ENCODE data around the gene SLC25A4. TPM values are rescaled to one million over a fixed set of nuclear protein-coding genes. Genes with fewer than 3 reads are reported as not detected.

The SLC25A4 gene
- polyA plus RNA-seq, 1 experiment, result 17.6 TPM

GRCh38 chr4:185143601-185143969, 519 bp downstream of the SLC25A4 start:
- Histone ChIP-seq H3K9me3 (ENCODE audit: control insufficient read depth, insufficient read depth, low read length) (no peaks in the 10 kb centered on the region; the same call in 1 of the 2 replicates), H3K27me3 (ENCODE audit: control insufficient read depth, insufficient read depth, low read length) (peaks cover 6% of the 10 kb centered on the region), H3K27ac (ENCODE audit: low read depth, low read length) (no peak overlapping the region), H3K4me3 (ENCODE audit: low read depth, low read length) (peak overlapping the region; percentile 87)
- no peak for DNase-seq (ENCODE audit: low read depth, low spot score)
- ChIA-PET CTCF (interaction anchor here (0.6 to 4.7 kb wide), 7 partner anchors 9 to 138 kb away, joined by 3 to 16 read pairs (median 5); no protein-coding TSS in a partner anchor), POLR2A (interaction anchor here (1.1 kb wide), 2 partner anchors 9 to 40 kb away, joined by 3 to 6 read pairs; no protein-coding TSS in a partner anchor)
- no peak for TF ChIP-seq CTCF (IDR thresholded peaks at IDR 0.05; ENCODE audit: low read depth, low read length)

DNA sequence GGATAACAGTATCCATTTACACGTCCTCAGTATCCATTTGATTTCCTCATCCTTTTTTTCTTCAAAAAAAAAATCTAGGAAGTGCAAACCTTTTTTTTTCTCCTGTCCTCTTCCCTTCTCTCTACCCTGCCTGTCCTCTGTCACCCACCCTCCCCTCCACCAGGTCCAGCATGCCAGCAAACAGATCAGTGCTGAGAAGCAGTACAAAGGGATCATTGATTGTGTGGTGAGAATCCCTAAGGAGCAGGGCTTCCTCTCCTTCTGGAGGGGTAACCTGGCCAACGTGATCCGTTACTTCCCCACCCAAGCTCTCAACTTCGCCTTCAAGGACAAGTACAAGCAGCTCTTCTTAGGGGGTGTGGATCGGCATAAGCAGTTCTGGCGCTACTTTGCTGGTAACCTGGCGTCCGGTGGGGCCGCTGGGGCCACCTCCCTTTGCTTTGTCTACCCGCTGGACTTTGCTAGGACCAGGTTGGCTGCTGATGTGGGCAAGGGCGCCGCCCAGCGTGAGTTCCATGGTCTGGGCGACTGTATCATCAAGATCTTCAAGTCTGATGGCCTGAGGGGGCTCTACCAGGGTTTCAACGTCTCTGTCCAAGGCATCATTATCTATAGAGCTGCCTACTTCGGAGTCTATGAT, 1.7 kb downstream of the SLC25A4 start:
- DNase-seq (ENCODE audit: low read depth, low spot score), result no peak
- TF ChIP-seq CTCF (IDR thresholded peaks at IDR 0.05; ENCODE audit: low read depth, low read length), result no peak
- Histone ChIP-seq H3K27ac (ENCODE audit: low read depth, low read length) (no peak overlapping the region), H3K9me3 (ENCODE audit: control insufficient read depth, insufficient read depth, low read length) (no peaks in the 10 kb centered on the region; the same call in 1 of the 2 replicates), H3K27me3 (ENCODE audit: control insufficient read depth, insufficient read depth, low read length) (peaks cover under 1% of the 10 kb centered on the region), H3K4me3 (ENCODE audit: low read depth, low read length) (no peak overlapping the region)
- POLR2A ChIA-PET, result no interaction called here
- CTCF ChIA-PET, result interaction anchor here (1.0 to 4.7 kb wide), 2 partner anchors 10 to 39 kb away, joined by 3 to 12 read pairs; no protein-coding TSS in a partner anchor

DNA sequence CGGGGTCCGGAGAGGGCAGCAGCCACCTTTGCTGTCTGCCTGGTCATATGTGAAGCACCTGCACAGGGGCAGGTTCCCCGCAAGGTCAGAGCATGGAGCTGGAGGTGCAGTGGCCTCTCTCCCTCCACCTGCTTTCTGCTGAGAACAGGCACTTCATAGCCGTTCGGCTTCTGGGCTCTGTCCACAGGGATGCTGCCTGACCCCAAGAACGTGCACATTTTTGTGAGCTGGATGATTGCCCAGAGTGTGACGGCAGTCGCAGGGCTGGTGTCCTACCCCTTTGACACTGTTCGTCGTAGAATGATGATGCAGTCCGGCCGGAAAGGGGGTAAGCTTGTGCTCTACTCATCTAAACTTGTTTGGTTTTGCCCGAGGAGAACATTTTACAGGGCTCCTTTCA, 2.5 kb downstream of the SLC25A4 start:
- ChIA-PET POLR2A (no interaction called here), CTCF (interaction anchor here (1.5 to 4.7 kb wide), 2 partner anchors 11 to 38 kb away, joined by 6 to 12 read pairs; no protein-coding TSS in a partner anchor)
- Histone ChIP-seq H3K27me3 (ENCODE audit: control insufficient read depth, insufficient read depth, low read length) (no peaks in the 10 kb centered on the region), H3K4me3 (ENCODE audit: low read depth, low read length) (no peak overlapping the region), H3K27ac (ENCODE audit: low read depth, low read length) (no peak overlapping the region), H3K9me3 (ENCODE audit: control insufficient read depth, insufficient read depth, low read length) (no peaks in the 10 kb centered on the region; the same call in 1 of the 2 replicates)
- no peak for DNase-seq (ENCODE audit: low read depth, low spot score)
- no peak for TF ChIP-seq CTCF (IDR thresholded peaks at IDR 0.05; ENCODE audit: low read depth, low read length)

DNA sequence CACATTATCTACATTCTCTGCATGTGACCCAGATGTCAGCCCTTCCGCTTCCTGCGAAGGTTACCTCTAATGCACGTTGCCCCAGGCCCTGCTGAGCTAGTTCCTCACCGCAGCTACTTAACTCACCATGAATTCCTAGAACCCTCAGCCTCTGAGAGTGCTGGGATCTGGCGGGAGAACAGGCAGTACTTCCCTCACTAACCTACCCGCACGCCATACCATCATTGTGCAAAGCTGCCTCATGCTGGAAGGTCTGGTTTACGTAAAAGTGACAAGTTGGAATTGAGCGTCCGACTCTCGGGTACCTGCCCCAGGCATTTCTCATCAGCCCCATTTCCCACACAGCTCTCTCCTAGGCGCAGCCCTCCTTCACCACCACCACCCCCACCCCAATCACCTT, 6.3 kb downstream of the SLC25A4 start:
- DNase-seq (ENCODE audit: low read depth, low spot score), result no peak
- H3K27me3 ChIP-seq (ENCODE audit: control insufficient read depth, insufficient read depth, low read length), result no peaks in the 10 kb centered on the region
- no peak for TF ChIP-seq CTCF (IDR thresholded peaks at IDR 0.05; ENCODE audit: low read depth, low read length)
- no peak overlapping the region for H3K27ac ChIP-seq (ENCODE audit: low read depth, low read length)
- CTCF ChIA-PET, result no interaction called here
- no peak overlapping the region for H3K4me3 ChIP-seq (ENCODE audit: low read depth, low read length)
- POLR2A ChIA-PET, result no interaction called here
- no peaks in the 10 kb centered on the region for H3K9me3 ChIP-seq (ENCODE audit: control insufficient read depth, insufficient read depth, low read length)

DNA sequence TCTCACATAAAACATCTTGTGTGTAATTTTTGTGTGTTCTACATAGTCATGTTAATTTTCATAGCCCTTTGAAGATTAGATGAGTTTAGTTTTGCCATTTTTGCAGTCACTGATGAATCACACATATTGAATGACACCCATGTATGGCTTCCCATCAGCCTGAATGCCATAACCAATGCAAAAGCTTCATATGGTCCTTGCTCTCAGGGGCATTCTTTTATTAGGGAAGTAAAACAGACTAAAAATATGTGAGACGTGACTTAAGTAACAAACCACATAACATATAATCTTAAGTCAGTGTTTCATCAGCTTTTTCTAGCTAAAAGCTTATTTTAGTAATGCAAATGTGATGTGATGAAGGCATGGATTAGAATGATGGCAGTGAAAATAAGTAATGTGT, 8.2 kb downstream of the SLC25A4 start:
- ChIA-PET POLR2A (no interaction called here), CTCF (interaction anchor here (1.1 kb wide), 1 partner anchor 446 kb away, joined by 3 read pairs; no protein-coding TSS in a partner anchor)
- Histone ChIP-seq H3K9me3 (ENCODE audit: control insufficient read depth, insufficient read depth, low read length) (no peaks in the 10 kb centered on the region), H3K4me3 (ENCODE audit: low read depth, low read length) (no peak overlapping the region), H3K27ac (ENCODE audit: low read depth, low read length) (no peak overlapping the region), H3K27me3 (ENCODE audit: control insufficient read depth, insufficient read depth, low read length) (no peaks in the 10 kb centered on the region)
- TF ChIP-seq CTCF (IDR thresholded peaks at IDR 0.05; ENCODE audit: low read depth, low read length), result no peak
- no peak for DNase-seq (ENCODE audit: low read depth, low spot score)
